B cell (primary cell): ENCODE results near the gene SNTG2.

ENCODE experiments used
- EZH2 ChIP-seq: IDR thresholded peaks from 2 replicates; pipeline ENCODE4 v1.6.1; 2012; ENCODE audit warnings: borderline replicate concordance, low read depth, mild to moderate bottlenecking, moderate library complexity, low read length; ENCODE audit not compliant: insufficient read depth, poor library complexity, severe bottlenecking
- TF ChIP-seq, protein P1 (sequence below): fragments of 200-600 bp; IDR thresholded peaks from one replicate; pipeline ENCODE4 v1.8.0; 2022; ENCODE audit warnings: antibody characterized with exemption, mild to moderate bottlenecking

DNA sequence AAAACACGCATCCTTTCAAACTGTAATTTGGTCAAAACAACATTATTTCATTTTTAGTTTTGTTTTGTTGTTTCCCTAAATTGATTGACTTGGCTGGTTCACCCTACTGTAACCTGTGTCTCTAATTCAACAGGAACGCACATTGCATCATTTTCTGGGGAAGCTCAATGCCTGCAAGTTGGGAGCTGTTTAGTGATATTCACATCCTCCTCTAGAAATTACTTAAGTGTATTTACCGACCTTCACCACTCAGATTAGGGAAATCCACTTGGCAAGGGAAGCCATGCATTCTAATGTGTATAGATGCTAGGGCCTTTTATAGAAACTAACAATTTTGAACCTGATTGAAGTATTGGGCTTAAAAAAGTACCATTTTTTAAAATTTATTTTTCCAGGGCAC lies 455.3 kb downstream of the SNTG2 start:
- TF ChIP-seq, protein P1, sequence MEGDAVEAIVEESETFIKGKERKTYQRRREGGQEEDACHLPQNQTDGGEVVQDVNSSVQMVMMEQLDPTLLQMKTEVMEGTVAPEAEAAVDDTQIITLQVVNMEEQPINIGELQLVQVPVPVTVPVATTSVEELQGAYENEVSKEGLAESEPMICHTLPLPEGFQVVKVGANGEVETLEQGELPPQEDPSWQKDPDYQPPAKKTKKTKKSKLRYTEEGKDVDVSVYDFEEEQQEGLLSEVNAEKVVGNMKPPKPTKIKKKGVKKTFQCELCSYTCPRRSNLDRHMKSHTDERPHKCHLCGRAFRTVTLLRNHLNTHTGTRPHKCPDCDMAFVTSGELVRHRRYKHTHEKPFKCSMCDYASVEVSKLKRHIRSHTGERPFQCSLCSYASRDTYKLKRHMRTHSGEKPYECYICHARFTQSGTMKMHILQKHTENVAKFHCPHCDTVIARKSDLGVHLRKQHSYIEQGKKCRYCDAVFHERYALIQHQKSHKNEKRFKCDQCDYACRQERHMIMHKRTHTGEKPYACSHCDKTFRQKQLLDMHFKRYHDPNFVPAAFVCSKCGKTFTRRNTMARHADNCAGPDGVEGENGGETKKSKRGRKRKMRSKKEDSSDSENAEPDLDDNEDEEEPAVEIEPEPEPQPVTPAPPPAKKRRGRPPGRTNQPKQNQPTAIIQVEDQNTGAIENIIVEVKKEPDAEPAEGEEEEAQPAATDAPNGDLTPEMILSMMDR, result no peak
- no peak for TF ChIP-seq EZH2
